LNCaP clone FGC (cell line): ENCODE data around the gene PCDHA9.

Source experiments
- DNase-seq: peaks from one replicate; pipeline ENCODE4 v3.0.0-alpha.2; 2011; ENCODE audit warnings: low read depth
- H3K4me3 ChIP-seq: 2 replicates; pipeline ENCODE4 v1.5.1; 2011; ENCODE audit warnings: mild to moderate bottlenecking, low read depth, low read length, control low read depth
- CTCF ChIP-seq: IDR thresholded peaks from 2 replicates; pipeline ENCODE4 v1.5.1; 2012; ENCODE audit warnings: mild to moderate bottlenecking; ENCODE audit not compliant: control insufficient read depth, insufficient read depth; ENCODE audit errors: extremely low read depth

The PCDHA9 gene

GRCh38 chr5:140883373-140883772, 35.2 kb downstream of the PCDHA9 start:
- DNase-seq = no peak
- no peak overlapping the region for H3K4me3 ChIP-seq
- no peak for TF ChIP-seq CTCF

DNA sequence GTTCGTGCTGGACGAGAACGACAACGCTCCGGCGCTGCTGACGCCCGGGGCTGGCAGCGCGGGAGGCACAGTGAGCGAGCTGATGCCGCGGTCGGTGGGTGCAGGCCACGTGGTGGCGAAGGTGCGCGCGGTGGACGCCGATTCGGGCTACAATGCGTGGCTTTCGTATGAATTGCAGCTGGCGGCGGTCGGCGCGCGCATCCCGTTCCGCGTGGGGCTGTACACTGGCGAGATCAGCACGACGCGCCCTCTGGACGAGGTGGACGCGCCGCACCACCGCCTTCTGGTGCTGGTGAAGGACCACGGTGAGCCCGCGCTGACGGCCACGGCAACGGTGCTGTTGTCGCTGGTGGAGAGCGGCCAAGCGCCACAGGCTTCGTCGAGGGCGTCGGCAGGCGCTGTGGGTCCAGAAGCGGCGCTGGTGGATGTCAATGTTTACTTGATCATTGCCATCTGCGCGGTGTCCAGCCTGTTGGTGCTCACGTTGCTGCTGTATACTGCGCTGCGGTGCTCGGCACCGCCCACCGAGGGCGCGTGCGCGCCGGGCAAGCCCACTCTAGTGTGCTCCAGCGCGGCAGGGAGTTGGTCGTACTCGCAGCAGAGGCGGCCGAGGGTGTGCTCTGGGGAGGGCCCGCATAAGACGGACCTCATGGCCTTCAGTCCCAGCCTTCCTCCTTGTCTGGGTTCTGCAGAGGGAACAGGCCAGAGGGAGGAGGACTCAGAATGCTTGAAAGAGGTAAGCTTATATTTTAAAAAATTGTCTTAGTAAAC, 35.9 kb downstream of the PCDHA9 start:
- no peak overlapping the region for H3K4me3 ChIP-seq
- TF ChIP-seq CTCF = no peak
- no peak for DNase-seq
